ENCODE data around the gene CDKL5. TPM values are rescaled to one million over a fixed set of nuclear protein-coding genes. Genes with fewer than 3 reads are reported as not detected.

The CDKL5 gene
- total RNA-seq (2022; extraction: Qiagen RNA extraction; ENCODE audit: low read depth), result 3.1 to 6.9 TPM (median 5.1 TPM) in 5 replicates

DNA sequence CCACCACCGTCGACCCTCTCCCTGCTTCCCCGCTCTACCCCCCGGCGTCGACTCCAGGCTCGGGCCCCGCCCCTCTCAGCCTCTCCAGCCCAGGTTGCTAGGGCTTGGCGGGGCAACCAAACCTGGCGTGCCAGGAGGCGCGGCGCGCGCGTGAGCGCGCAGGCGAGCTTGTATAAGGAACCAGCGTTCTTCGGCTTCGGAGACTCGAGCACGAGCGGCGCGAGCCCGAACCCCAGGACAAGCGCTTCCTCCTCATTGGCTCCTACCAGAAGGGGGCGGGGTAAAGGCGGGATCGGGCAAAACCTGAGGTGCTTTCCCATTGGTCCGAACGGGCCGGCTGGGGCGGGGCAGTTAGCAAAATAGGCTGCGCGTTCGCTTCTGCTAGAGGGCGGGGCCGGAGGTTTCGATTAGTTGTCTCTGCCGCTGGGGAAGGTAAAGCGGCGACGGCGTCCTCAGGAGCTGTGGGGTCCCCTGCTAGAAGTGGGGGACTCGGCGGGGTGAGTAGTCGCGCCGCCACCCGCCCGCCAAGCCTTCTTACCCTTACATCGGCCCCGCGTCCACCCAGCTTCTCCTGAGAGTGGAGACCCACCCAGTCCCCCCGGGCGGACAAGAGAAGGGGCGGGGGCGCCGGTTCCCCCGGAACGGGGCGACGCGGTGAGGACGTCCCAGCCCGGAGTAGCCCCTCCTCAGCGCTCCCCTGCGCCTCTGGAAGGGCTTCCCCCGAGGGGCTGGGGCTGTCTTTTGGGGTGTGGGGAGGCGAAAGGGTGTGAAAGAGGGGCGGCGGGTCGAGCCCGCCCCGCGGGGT, at the start of gene CDKL5:
Gene CDKL5, plus strand, starts transcription at position 410 of the 805 bp plus-strand sequence. CDS start 81,489 bp downstream, outside the sequence.

DNA sequence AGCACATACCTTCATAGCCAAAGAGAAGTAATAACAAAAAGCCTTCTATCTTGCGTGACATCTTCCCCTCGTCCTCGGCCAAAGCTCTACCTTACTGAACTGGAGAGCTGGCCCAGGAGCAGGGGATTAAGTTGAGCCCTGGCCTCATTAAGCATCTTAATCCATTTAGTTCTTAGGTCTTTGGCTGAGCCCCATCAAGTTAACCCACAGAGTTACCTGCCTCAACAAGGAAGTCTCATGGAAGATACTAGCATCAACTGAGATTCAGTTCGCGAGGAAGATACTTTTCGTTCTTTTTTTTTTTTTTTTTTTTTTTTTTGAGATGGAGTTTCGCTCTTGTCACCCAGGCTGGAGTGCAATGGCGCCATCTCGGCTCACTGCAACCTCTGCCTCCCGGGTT, 246.6 kb downstream of the CDKL5 start, which contains the start of gene RS1:
Gene RS1, minus strand, starts transcription at position 101 of the 400 bp plus-strand sequence. Its CDS starts 40 bp downstream, at position 61.

Other genes starting within 250 kb of the CDKL5 start
- not detected in 5 replicates for gene BEND2, start 204.7 kb upstream of the CDKL5 start, total RNA-seq (2022; extraction: Qiagen RNA extraction; ENCODE audit: low read depth)
- gene SCML2, start 70.9 kb upstream of the CDKL5 start, total RNA-seq (2022; extraction: Qiagen RNA extraction; ENCODE audit: low read depth), result 6.8 to 8.9 TPM (median 7.3 TPM) in 5 replicates
- not detected in 5 replicates for gene RS1, start 246.5 kb downstream of the CDKL5 start, total RNA-seq (2022; extraction: Qiagen RNA extraction; ENCODE audit: low read depth)

Data from A549 treated with ZK216348 at 1 μM for 4 hours (cell line).